Ascending aorta (tissue), 2 donors: ENCODE results near the gene FAM83C. TPM values are rescaled to one million over a fixed set of nuclear protein-coding genes. Genes with fewer than 3 reads are reported as not detected.

Experiments used
- DNase-seq, 2 donors: peaks; one replicate each; pipeline ENCODE4 v3.0.0-alpha.2; 2019; ENCODE audit warnings: low spot score in 2 of 2
- H3K27ac ChIP-seq, 2 donors: fragments of 200-600 bp; sonication (generic); one replicate each; pipeline ENCODE4 v1.5.1; 2016 to 2017; ENCODE audit warnings: mild to moderate bottlenecking in 1 of 2
- H3K27me3 ChIP-seq: fragments of 200-600 bp; sonication (generic); one replicate; pipeline ENCODE4 v1.5.1; 2017
- H3K36me3 ChIP-seq, 2 donors: fragments of 200-600 bp; sonication (generic); one replicate each; pipeline ENCODE4 v1.5.1; 2016
- H3K4me1 ChIP-seq, 2 donors: fragments of 200-600 bp; sonication (generic); one replicate each; pipeline ENCODE4 v1.5.1; 2016 to 2017; ENCODE audit warnings: mild to moderate bottlenecking in 1 of 2
- H3K4me3 ChIP-seq, 2 donors: fragments of 200-600 bp; sonication (generic); one replicate each; pipeline ENCODE4 v1.5.1; 2016 to 2017; ENCODE audit warnings: mild to moderate bottlenecking in 1 of 2
- H3K9me3 ChIP-seq, 2 donors: fragments of 200-600 bp; sonication (generic); one replicate each; pipeline ENCODE4 v1.5.1; 2016
- intact Hi-C: fragments of 100-400 bp; cut with DNase I; formaldehyde crosslinking; loops from one replicate; pipeline ENCODE4 v1.15.1; 2023
- total RNA-seq: library from RNA; depleted of rRNA; stranded (reverse); fragments of >200 nt; gene quantifications from one replicate; pipeline ENCODE4 v1.1.0, GENCODE V29; 2016
- TF ChIP-seq, protein P1 (sequence below), 3 experiments: fragments of 200-600 bp in 2 of 3; fragments of 450-650 bp in 1 of 3; sonication (generic) in 2 of 3; IDR thresholded peaks; one replicate each; pipeline ENCODE4 v1.5.1; 2016 to 2019; ENCODE audit warnings: antibody characterized with exemption in 3 of 3, mild to moderate bottlenecking in 1 of 3, moderate library complexity in 1 of 3

The FAM83C gene
- total RNA-seq, 1 donor from 2014 or later, result not detected

DNA sequence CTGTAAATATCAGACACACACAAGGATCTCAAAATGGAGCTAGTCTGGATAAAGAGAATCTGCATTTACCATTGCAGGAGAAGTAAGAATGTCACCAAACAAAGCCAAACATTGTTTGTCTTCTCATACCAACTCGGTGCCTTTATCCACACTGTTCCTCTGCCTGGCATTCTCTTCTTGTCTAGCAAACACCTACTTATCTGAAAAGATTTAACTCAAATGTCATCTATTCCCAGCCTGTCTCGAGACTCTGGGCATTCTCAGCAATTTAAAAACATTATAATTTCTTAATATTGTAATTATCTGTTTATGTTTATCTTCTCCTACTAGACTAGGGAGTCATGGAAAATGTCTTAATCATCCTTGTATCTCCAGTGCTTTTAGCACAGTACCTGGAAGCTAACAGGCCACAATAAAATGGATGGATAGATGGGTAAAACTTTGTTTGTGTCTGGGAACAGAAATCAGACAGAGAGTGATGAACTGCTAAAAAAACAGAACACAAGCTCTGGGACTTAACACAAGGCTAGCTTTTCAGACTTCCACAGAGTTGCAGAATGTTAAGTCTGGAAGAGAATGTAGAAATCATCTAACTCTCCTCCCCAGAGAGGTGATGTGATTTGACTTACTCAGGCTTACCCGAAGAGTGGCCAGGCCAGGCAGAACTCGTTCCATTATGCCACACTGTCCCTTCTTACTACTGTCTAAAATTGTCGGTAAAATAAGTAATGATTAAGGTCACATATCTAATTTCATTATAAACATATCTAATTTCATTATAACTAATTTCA, 42.3 kb upstream of the FAM83C start:
- Histone ChIP-seq H3K4me3 (no peak overlapping the region), H3K27me3 (no peaks in the 10 kb centered on the region), H3K27ac (no peak overlapping the region), H3K36me3 (no peaks in the 10 kb centered on the region), H3K4me1 (no peaks in the 10 kb centered on the region), H3K9me3 (no peaks in the 10 kb centered on the region)
- no peak for DNase-seq
- TF ChIP-seq, protein P1, sequence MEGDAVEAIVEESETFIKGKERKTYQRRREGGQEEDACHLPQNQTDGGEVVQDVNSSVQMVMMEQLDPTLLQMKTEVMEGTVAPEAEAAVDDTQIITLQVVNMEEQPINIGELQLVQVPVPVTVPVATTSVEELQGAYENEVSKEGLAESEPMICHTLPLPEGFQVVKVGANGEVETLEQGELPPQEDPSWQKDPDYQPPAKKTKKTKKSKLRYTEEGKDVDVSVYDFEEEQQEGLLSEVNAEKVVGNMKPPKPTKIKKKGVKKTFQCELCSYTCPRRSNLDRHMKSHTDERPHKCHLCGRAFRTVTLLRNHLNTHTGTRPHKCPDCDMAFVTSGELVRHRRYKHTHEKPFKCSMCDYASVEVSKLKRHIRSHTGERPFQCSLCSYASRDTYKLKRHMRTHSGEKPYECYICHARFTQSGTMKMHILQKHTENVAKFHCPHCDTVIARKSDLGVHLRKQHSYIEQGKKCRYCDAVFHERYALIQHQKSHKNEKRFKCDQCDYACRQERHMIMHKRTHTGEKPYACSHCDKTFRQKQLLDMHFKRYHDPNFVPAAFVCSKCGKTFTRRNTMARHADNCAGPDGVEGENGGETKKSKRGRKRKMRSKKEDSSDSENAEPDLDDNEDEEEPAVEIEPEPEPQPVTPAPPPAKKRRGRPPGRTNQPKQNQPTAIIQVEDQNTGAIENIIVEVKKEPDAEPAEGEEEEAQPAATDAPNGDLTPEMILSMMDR (IDR thresholded peaks at IDR 0.05), result no peak
- intact Hi-C loops, result no loop called here

DNA sequence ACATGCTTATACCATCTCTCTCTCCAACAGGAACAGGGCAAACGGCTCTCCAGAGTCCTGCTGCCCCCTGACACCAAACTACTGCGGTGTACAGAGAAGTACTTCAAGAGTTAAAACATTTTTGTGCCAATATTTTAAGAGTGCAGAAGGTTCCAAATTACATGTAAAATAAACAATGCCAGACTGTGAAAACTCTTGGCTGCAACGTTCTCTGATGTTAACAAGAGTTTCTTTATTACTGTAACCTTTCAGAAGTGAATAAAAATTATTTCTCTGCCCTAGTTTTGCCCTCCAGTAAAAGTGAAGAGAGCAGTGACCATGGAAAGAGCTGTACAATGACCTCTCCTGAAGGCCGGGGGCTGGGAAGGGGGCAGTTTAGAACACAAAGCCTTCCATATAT, 41.4 kb upstream of the FAM83C start:
- intact Hi-C loops, result no loop called here
- H3K36me3 ChIP-seq, result no peaks in the 10 kb centered on the region
- no peak overlapping the region for H3K4me3 ChIP-seq
- TF ChIP-seq, protein P1 (IDR thresholded peaks at IDR 0.05), result no peak
- H3K27me3 ChIP-seq, result no peaks in the 10 kb centered on the region
- no peaks in the 10 kb centered on the region for H3K9me3 ChIP-seq
- no peak for DNase-seq
- H3K4me1 ChIP-seq, result no peaks in the 10 kb centered on the region
- H3K27ac ChIP-seq, result no peak overlapping the region

DNA sequence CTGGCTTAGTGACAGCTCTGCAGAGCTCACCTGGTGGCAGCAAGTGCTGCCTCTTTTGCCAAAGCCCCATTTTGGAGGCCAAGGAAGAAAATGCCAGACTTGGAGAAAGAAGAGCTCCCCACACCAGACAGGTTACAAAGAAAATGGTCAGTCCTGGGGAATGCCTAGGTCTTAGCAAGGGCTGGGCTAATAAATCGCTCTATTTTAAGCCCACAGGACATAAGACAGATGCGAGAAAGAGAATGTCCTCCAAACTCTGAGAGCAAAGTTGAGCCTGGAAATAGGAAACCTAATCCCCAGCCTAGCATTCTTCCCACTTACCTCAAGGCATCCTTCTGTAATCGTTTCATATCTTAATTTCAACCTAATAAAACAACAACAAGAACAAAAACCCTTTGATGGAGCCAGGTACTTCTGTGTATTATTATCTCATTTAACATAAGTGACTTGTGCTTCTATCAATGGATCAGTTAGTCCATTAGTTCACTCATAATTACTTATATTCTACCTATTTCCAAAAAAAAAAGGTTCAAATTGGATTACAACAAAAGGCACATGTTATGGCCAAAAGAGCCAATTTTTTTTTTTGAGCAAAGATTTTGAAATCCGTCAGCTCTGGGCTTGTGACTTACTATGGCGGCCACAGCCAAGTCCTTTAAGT, 40.4 kb upstream of the FAM83C start:
- H3K9me3 ChIP-seq, result no peaks in the 10 kb centered on the region
- H3K36me3 ChIP-seq, result no peaks in the 10 kb centered on the region
- no peaks in the 10 kb centered on the region for H3K27me3 ChIP-seq
- H3K4me3 ChIP-seq, result no peak overlapping the region
- DNase-seq, result no peak
- H3K27ac ChIP-seq, result no peak overlapping the region
- TF ChIP-seq, protein P1 (IDR thresholded peaks at IDR 0.05), result no peak
- no peaks in the 10 kb centered on the region for H3K4me1 ChIP-seq
- intact Hi-C loops, result no loop called here

DNA sequence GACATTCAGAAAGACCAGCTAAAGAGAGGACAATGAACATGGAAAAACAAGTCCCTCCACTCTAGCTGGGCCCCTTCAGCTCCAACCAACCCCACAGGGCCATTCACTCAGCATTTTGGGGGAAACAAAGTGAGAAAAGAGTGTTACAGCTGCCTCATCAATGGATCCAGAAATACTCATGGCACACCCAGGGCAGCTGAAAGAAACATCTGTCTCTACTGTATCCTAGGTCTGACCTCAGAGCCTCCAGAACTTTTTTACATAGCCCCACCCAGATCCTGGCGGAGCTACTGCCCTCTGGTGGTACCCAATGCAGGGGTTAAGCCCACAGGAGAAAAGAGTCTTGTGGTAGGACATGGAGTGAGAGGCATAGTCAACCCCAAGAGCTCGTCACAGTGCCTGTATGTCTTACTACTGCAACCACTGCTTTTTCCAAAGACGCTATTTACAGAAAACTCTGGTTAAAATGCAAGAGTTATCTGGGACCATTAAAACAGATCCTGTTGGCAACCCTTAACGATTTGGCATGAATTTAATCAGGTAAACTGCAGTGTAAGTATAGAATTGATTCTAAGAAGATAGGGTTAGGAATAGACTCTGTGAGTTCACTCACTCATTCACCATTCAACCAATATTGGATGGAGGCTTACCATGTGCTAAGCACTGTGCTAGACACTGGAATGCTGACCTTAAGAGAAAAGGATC, 37.4 kb upstream of the FAM83C start:
- Histone ChIP-seq H3K4me3 (no peak overlapping the region), H3K27me3 (no peaks in the 10 kb centered on the region), H3K9me3 (no peaks in the 10 kb centered on the region), H3K36me3 (no peaks in the 10 kb centered on the region), H3K27ac (no peak overlapping the region), H3K4me1 (no peaks in the 10 kb centered on the region)
- TF ChIP-seq, protein P1 (IDR thresholded peaks at IDR 0.05), result peak in 1 of 3 experiments; percentile 24
- intact Hi-C loops, result no loop called here
- DNase-seq, result no peak

DNA sequence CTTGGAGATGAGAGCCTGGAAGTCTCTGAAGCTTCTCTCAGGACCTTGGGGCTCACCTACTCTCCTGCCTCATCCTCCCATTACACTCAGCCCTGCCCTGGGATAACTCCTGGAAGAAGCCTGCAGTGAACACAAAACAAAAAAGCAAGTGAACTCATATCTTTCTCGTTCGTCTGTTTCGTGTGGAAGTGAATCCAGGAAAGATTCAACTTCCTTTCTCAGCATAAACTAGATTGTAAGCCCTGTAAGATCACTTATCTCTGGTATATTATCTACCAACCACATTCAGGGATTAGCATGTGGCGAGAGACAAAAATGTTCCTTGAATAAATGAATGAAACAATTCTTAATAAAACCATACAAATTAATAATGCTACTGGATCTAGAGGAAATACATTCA, 36.5 kb upstream of the FAM83C start:
- intact Hi-C loops, result no loop called here
- no peaks in the 10 kb centered on the region for H3K36me3 ChIP-seq
- H3K27me3 ChIP-seq, result no peaks in the 10 kb centered on the region

More for the DNA sequence above, 36.5 kb upstream of the FAM83C start:
- TF ChIP-seq, protein P1 (IDR thresholded peaks at IDR 0.05), result no peak
- Histone ChIP-seq H3K27ac (no peak overlapping the region), H3K4me3 (no peak overlapping the region), H3K4me1 (no peaks in the 10 kb centered on the region), H3K9me3 (no peaks in the 10 kb centered on the region)
- no peak for DNase-seq
